Subcutaneous adipose tissue (tissue), 4 donors: ENCODE data around the gene PDIA5. TPM values are rescaled to one million over a fixed set of nuclear protein-coding genes. Genes with fewer than 3 reads are reported as not detected.

Source experiments
- CTCF ChIP-seq: fragments of 450-650 bp; IDR thresholded peaks from one replicate; pipeline ENCODE4 v1.5.1; 2016; ENCODE audit warnings: low read depth, mild to moderate bottlenecking, control low read depth, antibody characterized with exemption, moderate library complexity
- total RNA-seq, 4 donors: library from RNA; depleted of rRNA; stranded (reverse); fragments of >200 nt; gene quantifications; one replicate each; pipeline ENCODE4 v1.1.0, GENCODE V29; 2016

PDIA5 gene
- total RNA-seq, 4 donors from 2014 or later: 5.9 to 20.3 (median 11.3) TPM

- TF ChIP-seq CTCF: no peak
Observed at GRCh38 chr3:123024056-123024455, 42.8 kb upstream of the PDIA5 start.

- no peak for TF ChIP-seq CTCF
Observed at GRCh38 chr3:123025642-123026521, 40.9 kb upstream of the PDIA5 start.

- TF ChIP-seq CTCF: no peak
Observed at GRCh38 chr3:123026565-123027291, 40.1 kb upstream of the PDIA5 start.

GRCh38 chr3:123027292-123028232 lies 39.3 kb upstream of the PDIA5 start, which contains the start of gene SEMA5B:
SEMA5B (minus strand) TSS chr3:123027763; CDS start chr3:122961263, 66,500 bp downstream.
- no peak for TF ChIP-seq CTCF

GRCh38 chr3:123028233-123028828 lies 38.5 kb upstream of the PDIA5 start:
- no peak for TF ChIP-seq CTCF

GRCh38 chr3:123031051-123031450 lies 35.8 kb upstream of the PDIA5 start:
- TF ChIP-seq CTCF: no peak
